ENCODE measurements around the gene PKNOX1.
"Not testable (repeated sequence)": the region's sequence is repeated elsewhere in the genome, so short reads cannot be mapped to it uniquely, and the experiment has no call there.

The PKNOX1 gene

GRCh38 chr21:43037918-43038658, 63.7 kb downstream of the PKNOX1 start:
- not testable (repeated sequence) for H3K27ac ChIP-seq (ENCODE audit: low read length); H3K4me1 ChIP-seq (ENCODE audit: control insufficient read depth, insufficient read depth, low read length)

GRCh38 chr21:43038659-43039044, 64.3 kb downstream of the PKNOX1 start:
- not testable (repeated sequence) for H3K4me1 ChIP-seq (ENCODE audit: control insufficient read depth, insufficient read depth, low read length); H3K27ac ChIP-seq (ENCODE audit: low read length); H3K9ac ChIP-seq (ENCODE audit: low read length in 2 of 2); H3K9me3 ChIP-seq (ENCODE audit: control insufficient read depth in 2 of 2, low read length in 2 of 2); H3K36me3 ChIP-seq (ENCODE audit: control insufficient read depth in 2 of 2, insufficient read depth in 2 of 2, low read length in 2 of 2); H3K4me3 ChIP-seq (ENCODE audit: low read length in 2 of 2); H3K27me3 ChIP-seq (ENCODE audit: control insufficient read depth in 1 of 2, insufficient read depth in 2 of 2, low read length in 2 of 2)

More at GRCh38 chr21:43037918-43038658, 63.7 kb downstream of the PKNOX1 start:
- H3K36me3 ChIP-seq (ENCODE audit: control insufficient read depth in 2 of 2, insufficient read depth in 2 of 2, low read length in 2 of 2); H3K9ac ChIP-seq (ENCODE audit: low read length in 2 of 2); H3K27me3 ChIP-seq (ENCODE audit: control insufficient read depth in 1 of 2, insufficient read depth in 2 of 2, low read length in 2 of 2); H3K4me3 ChIP-seq (ENCODE audit: low read length in 2 of 2); H3K9me3 ChIP-seq (ENCODE audit: control insufficient read depth in 2 of 2, low read length in 2 of 2): not testable (repeated sequence)

GRCh38 chr21:43042169-43042568, 67.8 kb downstream of the PKNOX1 start:
- H3K9ac ChIP-seq (ENCODE audit: low read length in 2 of 2); H3K4me1 ChIP-seq (ENCODE audit: control insufficient read depth, insufficient read depth, low read length); H3K27ac ChIP-seq (ENCODE audit: low read length); H3K9me3 ChIP-seq (ENCODE audit: control insufficient read depth in 2 of 2, low read length in 2 of 2); H3K4me3 ChIP-seq (ENCODE audit: low read length in 2 of 2); H3K36me3 ChIP-seq (ENCODE audit: control insufficient read depth in 2 of 2, insufficient read depth in 2 of 2, low read length in 2 of 2); H3K27me3 ChIP-seq (ENCODE audit: control insufficient read depth in 1 of 2, insufficient read depth in 2 of 2, low read length in 2 of 2): not testable (repeated sequence)

- H3K4me3 ChIP-seq (ENCODE audit: low read length in 2 of 2); H3K27me3 ChIP-seq (ENCODE audit: control insufficient read depth in 1 of 2, insufficient read depth in 2 of 2, low read length in 2 of 2); H3K27ac ChIP-seq (ENCODE audit: low read length); H3K4me1 ChIP-seq (ENCODE audit: control insufficient read depth, insufficient read depth, low read length); H3K36me3 ChIP-seq (ENCODE audit: control insufficient read depth in 2 of 2, insufficient read depth in 2 of 2, low read length in 2 of 2); H3K9ac ChIP-seq (ENCODE audit: low read length in 2 of 2); H3K9me3 ChIP-seq (ENCODE audit: control insufficient read depth in 2 of 2, low read length in 2 of 2): not testable (repeated sequence)
Measured at GRCh38 chr21:43043291-43043690, 68.9 kb downstream of the PKNOX1 start.

GRCh38 chr21:43044547-43044946, 70.2 kb downstream of the PKNOX1 start:
- not testable (repeated sequence) for H3K9me3 ChIP-seq (ENCODE audit: control insufficient read depth in 2 of 2, low read length in 2 of 2); H3K27ac ChIP-seq (ENCODE audit: low read length); H3K4me3 ChIP-seq (ENCODE audit: low read length in 2 of 2); H3K9ac ChIP-seq (ENCODE audit: low read length in 2 of 2); H3K27me3 ChIP-seq (ENCODE audit: control insufficient read depth in 1 of 2, insufficient read depth in 2 of 2, low read length in 2 of 2); H3K4me1 ChIP-seq (ENCODE audit: control insufficient read depth, insufficient read depth, low read length); H3K36me3 ChIP-seq (ENCODE audit: control insufficient read depth in 2 of 2, insufficient read depth in 2 of 2, low read length in 2 of 2)

- H3K27ac ChIP-seq (ENCODE audit: low read length); H3K9me3 ChIP-seq (ENCODE audit: control insufficient read depth in 2 of 2, low read length in 2 of 2); H3K27me3 ChIP-seq (ENCODE audit: control insufficient read depth in 1 of 2, insufficient read depth in 2 of 2, low read length in 2 of 2); H3K36me3 ChIP-seq (ENCODE audit: control insufficient read depth in 2 of 2, insufficient read depth in 2 of 2, low read length in 2 of 2); H3K9ac ChIP-seq (ENCODE audit: low read length in 2 of 2); H3K4me3 ChIP-seq (ENCODE audit: low read length in 2 of 2); H3K4me1 ChIP-seq (ENCODE audit: control insufficient read depth, insufficient read depth, low read length): not testable (repeated sequence)
Measured at GRCh38 chr21:43045165-43045875, 71.0 kb downstream of the PKNOX1 start.

GRCh38 chr21:43045876-43046821, 71.8 kb downstream of the PKNOX1 start:
- H3K9ac ChIP-seq (ENCODE audit: low read length in 2 of 2); H3K27me3 ChIP-seq (ENCODE audit: control insufficient read depth in 1 of 2, insufficient read depth in 2 of 2, low read length in 2 of 2); H3K4me3 ChIP-seq (ENCODE audit: low read length in 2 of 2); H3K27ac ChIP-seq (ENCODE audit: low read length); H3K36me3 ChIP-seq (ENCODE audit: control insufficient read depth in 2 of 2, insufficient read depth in 2 of 2, low read length in 2 of 2); H3K9me3 ChIP-seq (ENCODE audit: control insufficient read depth in 2 of 2, low read length in 2 of 2); H3K4me1 ChIP-seq (ENCODE audit: control insufficient read depth, insufficient read depth, low read length): not testable (repeated sequence)

- not testable (repeated sequence) for H3K4me3 ChIP-seq (ENCODE audit: low read length in 2 of 2); H3K9ac ChIP-seq (ENCODE audit: low read length in 2 of 2); H3K27ac ChIP-seq (ENCODE audit: low read length); H3K27me3 ChIP-seq (ENCODE audit: control insufficient read depth in 1 of 2, insufficient read depth in 2 of 2, low read length in 2 of 2); H3K9me3 ChIP-seq (ENCODE audit: control insufficient read depth in 2 of 2, low read length in 2 of 2); H3K4me1 ChIP-seq (ENCODE audit: control insufficient read depth, insufficient read depth, low read length); H3K36me3 ChIP-seq (ENCODE audit: control insufficient read depth in 2 of 2, insufficient read depth in 2 of 2, low read length in 2 of 2)
Measured at GRCh38 chr21:43053112-43053511, 78.8 kb downstream of the PKNOX1 start.

- not testable (repeated sequence) for H3K27me3 ChIP-seq (ENCODE audit: control insufficient read depth in 1 of 2, insufficient read depth in 2 of 2, low read length in 2 of 2); H3K4me3 ChIP-seq (ENCODE audit: low read length in 2 of 2); H3K4me1 ChIP-seq (ENCODE audit: control insufficient read depth, insufficient read depth, low read length); H3K36me3 ChIP-seq (ENCODE audit: control insufficient read depth in 2 of 2, insufficient read depth in 2 of 2, low read length in 2 of 2); H3K27ac ChIP-seq (ENCODE audit: low read length); H3K9ac ChIP-seq (ENCODE audit: low read length in 2 of 2); H3K9me3 ChIP-seq (ENCODE audit: control insufficient read depth in 2 of 2, low read length in 2 of 2)
Measured at GRCh38 chr21:43062955-43063664, 88.7 kb downstream of the PKNOX1 start.

GRCh38 chr21:43064265-43064917, 90.0 kb downstream of the PKNOX1 start:
- H3K9ac ChIP-seq (ENCODE audit: low read length in 2 of 2); H3K27ac ChIP-seq (ENCODE audit: low read length); H3K9me3 ChIP-seq (ENCODE audit: control insufficient read depth in 2 of 2, low read length in 2 of 2); H3K27me3 ChIP-seq (ENCODE audit: control insufficient read depth in 1 of 2, insufficient read depth in 2 of 2, low read length in 2 of 2); H3K36me3 ChIP-seq (ENCODE audit: control insufficient read depth in 2 of 2, insufficient read depth in 2 of 2, low read length in 2 of 2); H3K4me3 ChIP-seq (ENCODE audit: low read length in 2 of 2); H3K4me1 ChIP-seq (ENCODE audit: control insufficient read depth, insufficient read depth, low read length): not testable (repeated sequence)

Data from stomach smooth muscle (tissue), 2 donors.